Measurements from ENCODE around the gene GRK5.

GRCh38 chr10:119166118-119166500, 41.3 kb upstream of the GRK5 start:
- TF ChIP-seq CTCF (IDR thresholded peaks at IDR 0.05) (no peak), ESRRA (CRISPR knock-in tag; IDR thresholded peaks at IDR 0.05; ENCODE audit: borderline replicate concordance) (no peak), FOXJ3 (CRISPR knock-in tag; IDR thresholded peaks at IDR 0.05; ENCODE audit: borderline replicate concordance) (no peak), HMGXB4 (CRISPR knock-in tag; IDR thresholded peaks at IDR 0.05) (no peak), AFF4 (CRISPR knock-in tag; IDR thresholded peaks at IDR 0.05; ENCODE audit: borderline replicate concordance) (no peak), ZNF232 (CRISPR knock-in tag; IDR thresholded peaks at IDR 0.05) (no peak)
